ENCODE measurements around the gene ALK.
A peak's percentile ranks its signal among the peaks of the same experiment; 100 is the strongest.

ALK gene

GRCh38 chr2:29482348-29482747 lies 439.0 kb downstream of the ALK start:
- DNase-seq, result no peak

- no peak for DNase-seq
Observed at GRCh38 chr2:29481313-29481712, 440.1 kb downstream of the ALK start.

GRCh38 chr2:29480426-29480825 lies 441.0 kb downstream of the ALK start:
- no peak for DNase-seq

GRCh38 chr2:29479401-29479800 lies 442.0 kb downstream of the ALK start:
- DNase-seq, result no peak

- no peak for DNase-seq
Observed at GRCh38 chr2:29478641-29479040, 442.7 kb downstream of the ALK start.

- no peak for DNase-seq
Observed at GRCh38 chr2:29477186-29477585, 444.2 kb downstream of the ALK start.

- no peak for DNase-seq
Observed at GRCh38 chr2:29475499-29475898, 445.9 kb downstream of the ALK start.

- DNase-seq, result no peak
Observed at GRCh38 chr2:29469961-29470360, 451.4 kb downstream of the ALK start.

GRCh38 chr2:29469516-29469915 lies 451.9 kb downstream of the ALK start:
- DNase-seq, result no peak

- DNase-seq, result no peak
Observed at GRCh38 chr2:29463181-29463900, 458.0 kb downstream of the ALK start.

- DNase-seq, result no peak
Observed at GRCh38 chr2:29462293-29462692, 459.1 kb downstream of the ALK start.

- no peak for DNase-seq
Observed at GRCh38 chr2:29460190-29460589, 461.2 kb downstream of the ALK start.

GRCh38 chr2:29459445-29460179 lies 461.8 kb downstream of the ALK start:
- no peak for DNase-seq

- no peak for DNase-seq
Observed at GRCh38 chr2:29456429-29456828, 465.0 kb downstream of the ALK start.

GRCh38 chr2:29455200-29455860 lies 466.1 kb downstream of the ALK start:
- no peak for DNase-seq

- no peak for DNase-seq
Observed at GRCh38 chr2:29452036-29452435, 469.4 kb downstream of the ALK start.

GRCh38 chr2:29450596-29451222 lies 470.7 kb downstream of the ALK start:
- peak; percentile 60 for DNase-seq

- no peak for DNase-seq
Observed at GRCh38 chr2:29449499-29449898, 471.9 kb downstream of the ALK start.

- no peak for DNase-seq
Observed at GRCh38 chr2:29448096-29448688, 473.2 kb downstream of the ALK start.

GRCh38 chr2:29447513-29447912 lies 473.9 kb downstream of the ALK start:
- DNase-seq, result no peak

GRCh38 chr2:29446847-29447246 lies 474.5 kb downstream of the ALK start:
- DNase-seq, result no peak

- no peak for DNase-seq
Observed at GRCh38 chr2:29444150-29444549, 477.2 kb downstream of the ALK start.

GRCh38 chr2:29443627-29444026 lies 477.8 kb downstream of the ALK start:
- peak; percentile 36 for DNase-seq
